B cell (primary cell): ENCODE measurements around the gene RRM1. TPM values are rescaled to one million over a fixed set of nuclear protein-coding genes. Genes with fewer than 3 reads are reported as not detected.

ENCODE experiments used
- ATAC-seq: fragments of 200-7000 bp; cut with Tn5 transposase; one replicate; pipeline ENCODE4 v1.10.0; 2021; ENCODE audit warnings: low read depth, mild to moderate bottlenecking, moderate number of reproducible peaks, moderate library complexity
- CTCF ChIA-PET: fragments of 350-600 bp; sonication (Branson Sonifier 250); formaldehyde crosslinking; loops from one replicate; lab custom pipeline; 2021; ENCODE audit warnings: antibody characterized with exemption, inconsistent platforms; lab: Charles Lee
- POLR2A ChIA-PET: fragments of 350-600 bp; sonication (Branson Sonifier 250); formaldehyde crosslinking; loops from one replicate; lab custom pipeline; 2021; ENCODE audit warnings: antibody characterized with exemption; lab: Charles Lee
- DNase-seq: peaks from one replicate; pipeline ENCODE4 v3.0.0; 2013
- H2AFZ ChIP-seq: 2 replicates; pipeline ENCODE4 v1.6.1; 2012; ENCODE audit warnings: mild to moderate bottlenecking, low read depth, low read length; ENCODE audit not compliant: insufficient read depth, poor library complexity, severe bottlenecking
- H3K27ac ChIP-seq, 2 donors: 1 replicate in 1 of 2; 2 replicates in 1 of 2; pipeline ENCODE4 v1.5.1; 2012 to 2013; ENCODE audit warnings: low read length in 2 of 2, mild to moderate bottlenecking in 2 of 2, moderate library complexity in 1 of 2
- H3K27me3 ChIP-seq, 4 experiments: fragments of 200-600 bp in 1 of 4; sonication (generic) in 1 of 4; replicated peaks in 1 of 4; 1 replicate in 2 of 4; 2 replicates in 2 of 4; pipeline versions ENCODE4 v1.6.1 to v1.7.0; 2013 to 2016; ENCODE audit warnings: low read length in 3 of 4, mild to moderate bottlenecking in 2 of 4, mixed read lengths in 1 of 4, moderate library complexity in 1 of 4; ENCODE audit not compliant: insufficient read depth in 4 of 4, control insufficient read depth in 3 of 4; ENCODE audit errors: control extremely low read depth in 1 of 4
- H3K36me3 ChIP-seq, 2 experiments: replicated peaks in 1 of 2; 1 replicate in 1 of 2; 2 replicates in 1 of 2; pipeline versions ENCODE4 v1.6.1 to v1.7.1; 2013; ENCODE audit warnings: low read length in 1 of 2; ENCODE audit not compliant: insufficient read depth in 2 of 2, control insufficient read depth in 1 of 2; ENCODE audit errors: control extremely low read depth in 1 of 2, extremely low read depth in 1 of 2
- H3K4me1 ChIP-seq, 2 donors: fragments of 200-600 bp in 1 of 2; sonication (generic) in 1 of 2; 1 replicate in 1 of 2; 2 replicates in 1 of 2; pipeline versions ENCODE4 v1.5.1 to v1.6.1; 2013 to 2017; ENCODE audit warnings: low read length in 2 of 2; ENCODE audit not compliant: control insufficient read depth in 2 of 2, insufficient read depth in 2 of 2
- H3K4me2 ChIP-seq: replicated peaks from 2 replicates; pipeline ENCODE3; 2012; ENCODE audit warnings: mild to moderate bottlenecking, low read depth, low read length; ENCODE audit not compliant: poor library complexity, severe bottlenecking
- H3K4me3 ChIP-seq, 5 experiments: fragments of 200-600 bp in 1 of 5; sonication (generic) in 1 of 5; 1 replicate in 3 of 5; 2 replicates in 2 of 5; pipeline versions ENCODE4 v1.5.1 to v1.7.0; 2011 to 2016; ENCODE audit warnings: low read length in 4 of 5, mild to moderate bottlenecking in 4 of 5, low read depth in 2 of 5, control low read depth in 1 of 5, moderate library complexity in 1 of 5; ENCODE audit not compliant: insufficient read depth in 1 of 5; ENCODE audit errors: control extremely low read depth in 1 of 5, extremely low read depth in 1 of 5
- H3K79me2 ChIP-seq: fragments of 200-600 bp; sonication (generic); one replicate; pipeline ENCODE4 v1.6.0; 2016; ENCODE audit warnings: low read length; ENCODE audit not compliant: control insufficient read depth, insufficient read depth
- H3K9ac ChIP-seq: fragments of 200-600 bp; sonication (generic); 2 replicates; pipeline ENCODE4 v1.6.1; 2017; ENCODE audit warnings: mild to moderate bottlenecking, low read length, moderate library complexity
- H3K9me3 ChIP-seq, 3 donors: one replicate each; pipeline versions ENCODE4 v1.6.1 to v1.7.1; 2013; ENCODE audit warnings: low read length in 2 of 3; ENCODE audit not compliant: control insufficient read depth in 2 of 3, insufficient read depth in 1 of 3; ENCODE audit errors: control extremely low read depth in 1 of 3
- H4K20me1 ChIP-seq: 2 replicates; pipeline ENCODE4 v1.6.0; 2012; ENCODE audit warnings: mild to moderate bottlenecking, low read length; ENCODE audit not compliant: insufficient read depth, control insufficient read depth, poor library complexity, severe bottlenecking
- H3K27ac Mint-ChIP-seq: one replicate; pipeline ENCODE4 v1.8.0; 2021; ENCODE audit warnings: mixed read lengths
- H3K27me3 Mint-ChIP-seq: one replicate; pipeline ENCODE4 v1.8.0; 2021; ENCODE audit warnings: mixed read lengths
- H3K4me1 Mint-ChIP-seq: one replicate; pipeline ENCODE4 v1.8.0; 2021; ENCODE audit warnings: mixed read lengths
- H3K4me3 Mint-ChIP-seq: one replicate; pipeline ENCODE4 v1.8.0; 2021; ENCODE audit warnings: mixed read lengths
- H3K9me3 Mint-ChIP-seq: one replicate; pipeline ENCODE4 v1.8.0; 2022; ENCODE audit warnings: mixed read lengths; ENCODE audit not compliant: insufficient read depth
- EZH2 ChIP-seq: IDR thresholded peaks from 2 replicates; pipeline ENCODE4 v1.6.1; 2012; ENCODE audit warnings: borderline replicate concordance, low read depth, mild to moderate bottlenecking, moderate library complexity, low read length; ENCODE audit not compliant: insufficient read depth, poor library complexity, severe bottlenecking
- WGBS: methylation state at CpG from one replicate; pipeline ENCODE4 v1.1.5; 2013; ENCODE audit warnings: missing lambda C conversion rate; ENCODE audit not compliant: insufficient coverage; 5-methylcytosine and 5-hydroxymethylcytosine counted together
- intact Hi-C: fragments of 100-400 bp; cut with micrococcal nuclease; formaldehyde crosslinking; loops from one replicate; pipeline ENCODE4 v1.10.0; 2022
- polyA plus RNA-seq: library from polyadenylated mRNA; depleted of rRNA; stranded (reverse); fragments of >200 nt; gene quantifications from 2 replicates; pipeline ENCODE4 v1.2.3, GENCODE V29; 2012
- total RNA-seq, 2 donors: library from RNA; stranded (reverse); fragments of 120-200 nt in 1 of 2; gene quantifications; 1 replicate in 1 of 2; 2 replicates in 1 of 2; pipeline versions ENCODE4 v1.2.3 to v1.2.4, GENCODE V29; 2013 to 2022
- TF ChIP-seq, protein P1 (sequence below): fragments of 200-600 bp; IDR thresholded peaks from one replicate; pipeline ENCODE4 v1.8.0; 2022; ENCODE audit warnings: antibody characterized with exemption, mild to moderate bottlenecking

RRM1 gene
- total and polyA plus RNA-seq, 2 donors (not counting 1 experiment from before 2014, with no cell fraction given), result 6.0 to 24.5 TPM

DNA sequence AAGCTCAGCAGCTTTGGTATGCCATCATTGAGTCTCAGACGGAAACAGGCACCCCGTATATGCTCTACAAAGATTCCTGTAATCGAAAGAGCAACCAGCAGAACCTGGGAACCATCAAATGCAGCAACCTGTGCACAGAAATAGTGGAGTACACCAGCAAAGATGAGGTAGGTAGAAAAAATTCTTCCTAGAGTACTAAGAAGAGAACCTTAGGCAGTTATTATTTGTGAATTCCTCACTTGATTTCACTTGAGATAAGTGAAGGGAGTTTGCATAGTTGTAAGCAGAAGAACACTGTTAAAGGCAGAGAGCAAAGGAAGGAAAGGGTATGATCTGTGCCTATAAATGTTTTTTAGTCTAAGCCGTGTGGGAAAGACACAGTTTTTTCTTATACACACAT, 28.6 kb downstream of the RRM1 start:
- Mint-ChIP-seq H3K9me3 (no peaks in the 10 kb centered on the region), H3K4me3 (no peak overlapping the region), H3K27ac (no peak overlapping the region), H3K27me3 (no peaks in the 10 kb centered on the region), H3K4me1 (no peaks in the 10 kb centered on the region)
- H3K36me3 ChIP-seq, result peaks cover 24 to 60% of the 10 kb centered on the region in 2 experiments
- DNase-seq (no peak), ATAC-seq (no peak)
- H3K27me3 ChIP-seq, result no peaks in the 10 kb centered on the region
- no peak for TF ChIP-seq EZH2
- TF ChIP-seq, protein P1, sequence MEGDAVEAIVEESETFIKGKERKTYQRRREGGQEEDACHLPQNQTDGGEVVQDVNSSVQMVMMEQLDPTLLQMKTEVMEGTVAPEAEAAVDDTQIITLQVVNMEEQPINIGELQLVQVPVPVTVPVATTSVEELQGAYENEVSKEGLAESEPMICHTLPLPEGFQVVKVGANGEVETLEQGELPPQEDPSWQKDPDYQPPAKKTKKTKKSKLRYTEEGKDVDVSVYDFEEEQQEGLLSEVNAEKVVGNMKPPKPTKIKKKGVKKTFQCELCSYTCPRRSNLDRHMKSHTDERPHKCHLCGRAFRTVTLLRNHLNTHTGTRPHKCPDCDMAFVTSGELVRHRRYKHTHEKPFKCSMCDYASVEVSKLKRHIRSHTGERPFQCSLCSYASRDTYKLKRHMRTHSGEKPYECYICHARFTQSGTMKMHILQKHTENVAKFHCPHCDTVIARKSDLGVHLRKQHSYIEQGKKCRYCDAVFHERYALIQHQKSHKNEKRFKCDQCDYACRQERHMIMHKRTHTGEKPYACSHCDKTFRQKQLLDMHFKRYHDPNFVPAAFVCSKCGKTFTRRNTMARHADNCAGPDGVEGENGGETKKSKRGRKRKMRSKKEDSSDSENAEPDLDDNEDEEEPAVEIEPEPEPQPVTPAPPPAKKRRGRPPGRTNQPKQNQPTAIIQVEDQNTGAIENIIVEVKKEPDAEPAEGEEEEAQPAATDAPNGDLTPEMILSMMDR, result no peak
- 97% methylated on average over 3 of the region's 4 CpGs for WGBS
- no peak overlapping the region for H3K9ac ChIP-seq
- ChIA-PET CTCF (no interaction called here), POLR2A (no interaction called here)
- intact Hi-C loops, result no loop called here
- H3K9me3 ChIP-seq, result no peaks in the 10 kb centered on the region
- H3K4me2 ChIP-seq, result no peak overlapping the region
- no peaks in the 10 kb centered on the region for H3K79me2 ChIP-seq
- no peak overlapping the region for H3K27ac ChIP-seq
- no peak overlapping the region for H3K4me3 ChIP-seq
- no peaks in the 10 kb centered on the region for H3K4me1 ChIP-seq
- no peak overlapping the region for H2AFZ ChIP-seq
- H4K20me1 ChIP-seq, result no peaks in the 10 kb centered on the region

DNA sequence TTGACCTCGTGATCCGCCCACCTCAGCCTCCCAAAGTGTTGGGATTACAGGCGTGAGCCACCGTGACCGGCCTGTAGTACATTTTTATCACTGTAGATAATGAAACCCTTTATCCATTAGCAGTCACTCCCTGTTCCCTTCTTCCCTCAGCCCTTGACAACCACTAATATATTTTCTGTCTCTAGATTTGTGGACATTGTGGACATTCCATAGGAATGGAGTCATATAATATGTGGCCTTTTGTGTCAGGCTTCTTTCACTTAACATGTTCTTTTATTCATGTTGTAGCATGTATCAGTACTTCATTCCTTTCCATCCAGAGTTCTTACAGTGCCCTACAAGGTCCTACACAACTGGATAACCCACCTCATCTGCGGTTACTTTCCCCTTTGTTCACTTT, 30.5 kb downstream of the RRM1 start:
- POLR2A ChIA-PET, result no interaction called here
- ATAC-seq (no peak), DNase-seq (no peak)
- Mint-ChIP-seq H3K27ac (no peak overlapping the region), H3K9me3 (no peaks in the 10 kb centered on the region), H3K27me3 (no peaks in the 10 kb centered on the region), H3K4me1 (no peaks in the 10 kb centered on the region), H3K4me3 (no peak overlapping the region)
- 97% methylated on average over 3 of the region's 6 CpGs for WGBS
- CTCF ChIA-PET, result no interaction called here
- Histone ChIP-seq H3K4me1 (no peaks in the 10 kb centered on the region), H2AFZ (no peak overlapping the region), H4K20me1 (no peaks in the 10 kb centered on the region), H3K36me3 (peaks cover 23 to 61% of the 10 kb centered on the region in 2 experiments), H3K9me3 (no peaks in the 10 kb centered on the region), H3K27ac (no peak overlapping the region), H3K4me2 (no peak overlapping the region), H3K4me3 (no peak overlapping the region), H3K79me2 (no peaks in the 10 kb centered on the region), H3K9ac (no peak overlapping the region), H3K27me3 (no peaks in the 10 kb centered on the region)
- TF ChIP-seq EZH2, result no peak
- TF ChIP-seq, protein P1, result no peak
- intact Hi-C loops, result no loop called here
